NOMO-1 treated with dmso at 0.1 percent for 144 hours (cell line): Measurements from ENCODE around the gene KIRREL3.

Experiments
- DNase-seq: peaks from one replicate; lab custom pipeline; 2025; ENCODE audit not compliant: unreplicated experiment; lab: John Stamatoyannopoulos, UW

KIRREL3 gene

DNA sequence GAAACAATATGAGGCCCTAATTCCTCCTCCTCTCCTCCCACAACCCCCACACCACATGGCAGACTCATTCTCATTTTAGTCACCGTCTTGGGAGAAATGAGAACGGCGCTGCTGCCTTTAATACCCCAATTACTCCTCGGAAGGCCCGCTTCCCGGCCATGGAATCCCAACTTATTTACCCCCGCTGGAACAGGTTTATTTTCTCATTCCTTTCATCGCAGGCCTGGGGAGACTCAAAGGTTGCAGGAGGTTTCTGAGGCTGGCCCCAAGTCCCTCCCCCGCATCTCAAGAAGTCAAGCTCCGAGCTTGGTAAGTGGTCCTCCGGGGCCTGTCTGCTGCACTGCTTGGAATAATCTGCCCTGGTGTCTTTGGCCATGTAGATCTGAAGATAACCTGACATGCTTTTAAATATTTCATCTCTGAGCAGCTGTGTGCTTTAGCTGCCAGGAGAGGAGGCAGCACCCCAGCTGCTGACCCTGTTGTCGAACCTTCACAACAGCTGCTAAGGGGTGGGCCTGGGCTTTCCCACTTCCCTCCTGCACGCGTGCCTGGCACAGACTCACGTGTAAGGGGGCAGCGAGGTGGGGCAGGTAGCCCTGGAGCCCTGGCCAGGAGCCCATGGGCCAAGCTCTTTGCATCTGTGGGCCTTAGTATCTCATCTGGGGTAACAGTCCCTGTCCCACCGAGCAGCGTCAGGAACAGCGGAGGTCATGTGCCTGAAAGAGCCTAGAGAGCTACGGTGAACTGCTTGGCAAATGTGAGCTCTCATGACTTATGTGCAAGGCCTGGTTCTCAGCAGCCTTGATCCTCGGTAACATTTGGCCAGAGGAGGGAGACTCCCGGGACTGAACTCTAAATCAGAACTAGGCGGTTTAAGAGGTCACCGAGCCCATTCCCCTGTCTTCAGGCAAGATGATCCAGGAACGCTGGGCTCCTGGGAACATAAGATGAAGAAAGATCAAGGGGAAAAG lies 480.5 kb downstream of the KIRREL3 start:
- no peak for DNase-seq

DNA sequence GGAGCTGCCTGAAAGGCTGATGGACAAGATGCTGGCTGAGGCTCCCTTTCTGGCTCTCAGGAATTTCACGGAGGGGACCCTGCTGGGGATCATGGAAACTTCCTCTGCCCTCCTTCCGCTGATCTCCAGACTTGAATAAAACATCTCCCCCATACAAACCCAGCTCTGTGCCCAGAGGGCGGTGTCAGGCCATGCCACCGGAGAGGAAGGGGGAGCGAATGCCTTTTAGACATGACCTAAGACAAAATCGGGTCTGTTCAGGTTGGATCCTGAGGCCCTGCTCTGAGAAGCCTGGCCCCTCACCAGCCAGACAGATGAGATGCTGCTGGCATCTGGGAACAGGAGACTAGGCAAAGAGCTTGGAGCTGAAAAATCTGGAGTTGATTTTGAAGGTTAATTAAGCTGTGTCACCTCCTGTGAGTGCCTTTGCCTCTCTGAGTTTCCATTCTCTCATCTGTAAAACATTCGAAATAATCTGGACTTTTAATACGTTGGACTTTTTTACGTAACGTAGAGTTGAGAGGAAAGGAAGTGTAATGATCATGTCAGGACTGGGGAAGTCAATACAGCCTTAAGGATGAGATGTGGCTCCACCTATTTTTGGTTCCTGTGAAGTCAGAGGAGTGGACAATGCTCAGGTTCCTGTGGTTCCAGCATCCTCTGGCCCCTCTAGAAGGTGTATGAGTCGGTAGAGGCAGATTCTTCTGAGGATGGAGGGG lies 481.4 kb downstream of the KIRREL3 start:
- no peak for DNase-seq

DNA sequence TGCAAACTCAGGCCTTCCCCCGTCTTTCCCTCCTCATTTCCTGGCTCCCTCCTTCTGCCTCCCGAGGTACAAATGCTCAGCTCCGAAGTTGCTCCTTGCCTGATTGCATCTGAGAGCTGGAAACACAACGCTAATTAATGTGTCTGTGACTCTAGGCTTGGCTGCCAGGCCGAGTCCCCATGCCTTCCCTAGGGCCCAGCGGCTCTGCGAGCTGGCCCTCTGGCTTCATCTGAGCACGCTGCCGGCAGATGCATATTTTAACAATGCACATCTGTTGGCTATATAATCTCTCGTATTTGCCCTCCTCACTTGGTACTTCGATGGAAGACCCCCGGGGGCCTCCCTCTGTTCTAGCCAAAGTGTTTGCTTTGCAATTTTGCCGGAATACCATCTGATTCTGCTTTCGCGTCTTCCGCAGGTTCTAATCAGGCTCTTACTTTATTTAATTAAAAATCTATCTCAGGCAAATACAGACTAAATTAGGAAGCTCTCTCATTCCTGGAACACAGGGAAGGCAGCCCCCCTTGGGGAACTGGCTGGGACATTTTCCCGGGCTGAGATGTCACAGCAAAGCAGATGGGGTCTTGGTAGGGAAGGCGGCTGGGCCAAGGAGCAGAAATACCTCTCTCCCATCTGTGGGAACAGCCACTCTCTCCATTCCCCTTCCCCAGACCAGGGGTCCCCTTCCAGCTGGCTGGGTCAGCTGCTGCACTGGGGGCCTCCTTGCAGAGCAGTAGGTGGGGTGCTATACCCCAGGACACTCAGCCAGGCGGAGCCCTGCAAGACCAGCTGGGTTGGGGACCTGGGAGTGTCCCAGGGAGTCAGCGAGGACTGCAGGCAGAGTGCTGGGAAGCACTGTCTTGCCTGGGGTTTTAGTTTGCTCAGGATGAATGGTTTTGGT lies 482.2 kb downstream of the KIRREL3 start:
- no peak for DNase-seq

DNA sequence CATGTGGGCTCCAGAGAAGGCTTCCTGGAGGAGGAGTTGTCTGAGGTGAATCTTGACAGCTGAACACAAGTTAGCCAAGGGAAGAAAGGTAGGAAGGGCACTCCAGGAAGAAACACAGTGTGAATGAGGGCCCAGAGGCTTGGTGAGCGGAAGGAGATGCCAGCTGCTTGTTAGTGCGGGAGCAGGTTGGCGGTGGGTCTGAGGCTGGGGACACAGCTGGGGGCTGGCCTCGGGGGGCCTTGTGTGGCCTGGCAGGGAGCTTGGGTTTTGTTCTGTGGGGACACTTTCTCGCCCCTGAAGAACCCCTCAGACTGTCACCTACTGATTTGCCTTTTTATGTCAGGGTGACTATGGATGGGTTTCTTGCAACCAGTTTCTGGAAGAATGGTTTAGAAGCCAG lies 485.1 kb downstream of the KIRREL3 start:
- no peak for DNase-seq

DNA sequence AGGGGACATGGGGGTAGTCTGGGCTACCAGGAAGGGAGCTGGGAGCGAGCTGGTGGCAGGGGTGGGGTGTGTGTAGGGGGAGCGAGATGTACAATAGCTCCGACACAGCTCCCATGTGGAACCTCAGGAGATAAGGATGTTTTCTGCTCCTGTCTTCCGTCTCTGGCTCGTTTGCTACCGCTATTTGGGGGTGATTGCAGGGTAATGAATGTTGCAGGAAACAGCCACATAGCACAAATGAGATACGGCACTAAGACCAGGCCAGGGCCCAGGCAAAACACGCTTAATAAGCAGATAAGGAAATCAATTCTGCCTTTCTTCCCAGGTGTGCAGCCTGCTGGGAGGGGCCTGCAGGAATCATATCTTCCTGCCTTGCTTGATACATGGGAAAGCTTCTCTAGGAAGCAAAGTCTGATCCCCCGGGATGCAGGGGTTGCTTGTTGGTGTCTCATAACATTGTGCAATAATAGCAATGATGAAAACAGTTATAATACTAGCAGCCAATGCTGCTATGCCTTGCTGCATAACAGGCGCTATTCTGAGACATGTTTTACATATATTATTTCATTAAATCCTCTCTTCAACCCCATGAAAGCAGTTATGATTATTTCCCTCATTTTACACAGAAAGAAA lies 486.4 kb downstream of the KIRREL3 start:
- DNase-seq = no peak

DNA sequence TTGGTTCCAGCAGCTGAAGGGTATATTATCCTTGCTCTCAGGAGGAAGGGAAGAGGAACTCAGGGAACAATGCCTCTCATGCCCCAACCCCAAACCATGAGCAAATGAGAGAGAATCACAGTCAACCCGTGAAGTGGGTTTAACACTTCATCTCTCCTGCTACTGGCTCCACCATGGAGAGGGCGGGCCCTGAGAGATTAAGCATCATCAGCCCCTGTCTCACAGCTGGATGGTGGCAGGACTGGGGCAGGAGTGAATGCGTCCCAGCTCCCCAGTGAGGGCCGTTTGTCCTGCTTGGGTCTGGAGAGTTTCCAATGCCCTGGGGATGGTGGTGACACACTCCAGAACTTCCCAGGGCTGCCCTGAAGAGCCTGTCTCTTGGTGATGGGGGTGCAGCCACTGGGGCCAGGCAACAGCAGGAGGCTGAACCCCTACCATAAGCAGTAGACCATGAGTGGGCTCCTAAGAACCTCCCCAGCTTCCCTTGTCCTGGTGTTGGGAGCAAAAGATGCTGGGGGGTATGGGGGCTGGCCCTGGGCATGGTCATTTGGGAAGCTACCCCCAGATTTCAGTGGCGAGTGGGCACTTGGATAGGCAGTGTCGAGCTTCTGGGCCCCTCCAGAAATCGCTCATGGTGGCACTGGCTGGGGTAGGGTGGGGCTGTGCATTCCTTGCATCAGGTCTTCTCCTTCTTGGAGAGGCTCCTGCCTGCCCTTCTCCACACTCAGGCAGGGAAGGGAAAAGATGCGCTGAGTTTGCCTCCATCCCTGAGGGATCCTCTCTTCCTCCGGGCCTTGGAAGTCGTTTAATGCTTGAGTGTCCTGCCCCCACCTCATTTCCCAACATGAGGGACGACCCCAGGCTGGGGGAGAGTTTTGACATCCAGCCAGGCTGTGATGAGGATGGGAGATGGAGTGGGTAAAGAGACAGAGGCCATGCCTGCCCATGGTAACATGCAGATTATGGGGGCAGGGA lies 487.5 kb downstream of the KIRREL3 start:
- no peak for DNase-seq

DNA sequence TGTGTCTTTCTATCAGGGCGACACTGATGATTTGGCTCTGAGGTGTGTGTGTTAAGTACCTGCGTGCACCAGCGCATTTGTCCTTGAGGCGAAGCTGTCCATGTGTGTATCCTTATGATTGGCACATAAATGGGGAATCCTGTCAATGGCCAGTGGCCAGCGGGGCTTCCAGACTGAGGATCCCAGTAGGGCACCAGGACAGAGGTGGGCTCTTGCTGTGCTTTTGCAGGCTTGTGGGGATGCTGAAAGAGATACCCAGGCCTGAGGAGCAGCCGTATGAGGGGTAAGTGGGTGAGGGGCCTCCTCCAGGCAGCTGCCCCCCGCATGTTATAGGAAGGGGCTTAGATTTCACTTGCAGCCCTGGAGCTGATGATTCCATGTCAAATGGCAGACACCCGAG lies 488.3 kb downstream of the KIRREL3 start:
- no peak for DNase-seq

DNA sequence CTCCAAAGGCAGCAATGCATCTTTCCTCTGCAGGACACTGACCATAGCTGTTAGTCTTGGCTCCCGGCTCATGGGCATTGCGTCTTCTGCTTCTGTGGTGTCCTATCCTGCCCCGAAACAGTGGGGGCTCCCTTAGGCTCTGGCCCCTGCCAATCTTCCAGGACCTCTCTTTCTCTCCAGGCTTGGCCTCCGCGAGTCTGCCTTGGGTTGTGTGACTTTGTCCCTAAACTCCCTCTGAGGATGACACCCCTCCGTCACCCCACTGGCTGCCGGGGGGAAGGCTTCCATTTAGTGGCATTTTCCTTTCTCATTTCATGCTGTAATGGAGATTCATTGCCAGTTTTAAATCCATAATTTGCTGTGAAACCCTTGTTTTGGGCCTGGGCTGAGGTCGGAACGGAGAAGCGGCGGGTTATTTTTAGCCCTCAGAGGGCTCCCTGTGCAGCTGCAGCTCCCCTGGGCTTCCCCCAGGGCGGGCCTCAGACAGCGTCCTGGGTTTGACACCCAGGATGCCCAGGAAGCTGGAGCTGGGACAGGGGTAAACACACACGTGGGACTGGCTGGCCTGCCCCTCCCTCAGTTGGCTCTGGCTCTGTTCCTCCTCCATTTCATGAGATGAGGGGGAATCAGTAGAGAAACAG lies 489.0 kb downstream of the KIRREL3 start:
- no peak for DNase-seq

DNA sequence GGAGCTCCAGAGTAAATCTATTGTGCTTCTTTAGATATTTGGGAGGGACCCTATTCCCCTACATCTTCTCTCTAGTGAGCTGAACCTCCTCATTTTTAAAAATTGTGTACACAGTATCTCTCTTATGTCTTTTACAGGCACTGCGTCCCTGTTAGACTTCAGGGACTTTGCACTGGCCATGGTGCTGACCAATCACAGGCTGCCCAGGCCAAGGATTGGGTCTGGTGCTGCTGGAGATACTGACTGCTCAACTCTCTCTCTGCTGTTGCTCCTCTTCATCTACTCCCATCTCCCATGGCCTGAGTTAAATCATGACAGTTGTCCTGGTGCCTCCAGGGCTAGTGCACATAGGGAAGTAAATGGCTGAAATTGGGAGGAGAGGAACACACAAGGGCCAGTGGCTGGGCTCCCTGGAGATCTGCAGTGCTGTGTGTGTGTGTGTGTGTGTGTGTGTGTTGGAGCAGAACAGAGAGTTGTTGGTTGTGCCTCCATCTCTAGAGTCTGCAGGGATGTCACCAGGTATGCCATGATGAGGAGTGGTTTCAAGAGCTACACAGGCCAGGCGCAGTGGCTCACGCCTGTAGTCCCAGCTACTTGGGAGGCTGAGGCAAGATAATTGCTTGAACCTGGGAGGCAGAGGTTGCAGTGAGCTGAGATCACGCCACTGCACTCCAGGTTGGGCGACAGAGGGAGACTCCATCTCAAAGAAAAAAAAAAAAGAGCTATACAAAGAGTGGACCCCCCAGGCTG lies 489.8 kb downstream of the KIRREL3 start:
- DNase-seq = no peak

DNA sequence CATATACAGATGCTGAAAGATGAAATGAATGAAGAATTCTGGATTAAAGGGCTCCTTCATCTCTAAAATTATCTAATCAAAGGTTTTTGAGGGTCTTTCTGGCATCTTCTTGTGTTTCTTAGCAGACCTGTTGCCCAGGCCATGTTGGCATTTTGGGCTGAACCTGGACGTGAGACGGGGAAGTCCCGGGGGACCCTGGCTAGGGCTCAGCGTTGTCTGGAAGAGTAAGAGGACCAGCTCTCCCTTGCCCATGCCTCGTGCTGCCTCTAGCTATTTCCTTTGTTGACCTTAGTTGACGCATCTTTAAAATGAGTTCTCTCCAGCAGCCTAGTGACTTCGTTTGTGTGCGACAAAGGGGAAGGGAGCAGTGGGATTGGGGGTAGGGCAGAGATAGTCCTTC lies 492.9 kb downstream of the KIRREL3 start:
- no peak for DNase-seq

DNA sequence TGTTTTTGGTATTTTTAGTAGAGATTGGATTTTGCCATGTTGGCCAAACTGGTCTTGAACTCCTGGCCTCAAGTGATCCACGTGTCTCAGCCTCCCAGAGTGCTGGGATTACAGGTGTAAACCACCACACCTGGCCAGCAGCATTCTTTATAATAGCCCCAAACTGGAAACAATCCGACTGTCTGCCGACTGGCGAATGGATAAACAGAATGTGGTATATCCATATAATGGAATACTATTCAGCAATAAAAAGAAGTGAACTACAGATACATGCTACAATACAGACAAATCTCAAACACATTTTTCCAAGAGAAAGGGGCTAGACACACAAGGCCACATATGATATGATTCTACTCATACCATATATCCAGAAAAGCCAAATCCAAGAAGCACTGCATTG lies 493.8 kb downstream of the KIRREL3 start:
- DNase-seq = no peak

DNA sequence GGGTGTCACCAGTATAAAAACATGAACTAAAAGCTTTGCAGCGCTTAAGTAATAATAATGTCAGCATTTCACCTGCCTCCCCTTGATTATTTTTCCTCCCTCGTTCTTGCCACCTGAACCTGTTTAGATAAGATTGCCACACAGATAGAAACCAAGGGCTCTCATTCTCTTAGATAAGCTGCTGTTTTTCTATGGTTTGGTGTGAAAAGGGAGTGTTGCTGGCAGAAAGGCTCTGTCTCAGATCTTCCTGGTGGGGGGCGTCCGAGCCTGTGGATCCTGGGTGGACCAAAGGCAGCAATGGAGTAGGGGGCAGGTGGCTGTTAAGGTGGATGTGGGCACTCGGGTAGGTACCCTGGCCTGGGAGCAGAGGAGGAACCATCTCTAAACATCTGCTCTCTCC lies 497.6 kb downstream of the KIRREL3 start:
- no peak for DNase-seq

DNA sequence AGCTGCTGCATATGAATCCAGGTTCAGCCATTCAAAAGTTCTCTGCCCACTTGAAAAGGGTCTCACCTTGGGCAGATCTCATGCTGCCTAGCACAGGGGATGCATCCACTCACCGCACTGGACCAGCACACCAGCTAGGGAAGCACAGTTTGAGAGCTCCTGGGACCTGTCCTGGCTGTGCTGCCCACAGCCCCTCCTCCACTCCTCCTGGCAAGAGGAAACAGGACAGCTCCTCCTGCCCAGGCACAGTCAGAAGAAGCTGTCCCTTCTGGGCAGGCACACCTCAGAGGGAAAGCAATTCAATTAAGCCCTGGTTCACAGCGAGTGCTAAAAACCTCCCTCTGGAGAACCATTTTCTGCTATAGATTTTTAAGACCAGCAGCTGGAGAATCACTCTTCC lies 498.4 kb downstream of the KIRREL3 start:
- DNase-seq = no peak

DNA sequence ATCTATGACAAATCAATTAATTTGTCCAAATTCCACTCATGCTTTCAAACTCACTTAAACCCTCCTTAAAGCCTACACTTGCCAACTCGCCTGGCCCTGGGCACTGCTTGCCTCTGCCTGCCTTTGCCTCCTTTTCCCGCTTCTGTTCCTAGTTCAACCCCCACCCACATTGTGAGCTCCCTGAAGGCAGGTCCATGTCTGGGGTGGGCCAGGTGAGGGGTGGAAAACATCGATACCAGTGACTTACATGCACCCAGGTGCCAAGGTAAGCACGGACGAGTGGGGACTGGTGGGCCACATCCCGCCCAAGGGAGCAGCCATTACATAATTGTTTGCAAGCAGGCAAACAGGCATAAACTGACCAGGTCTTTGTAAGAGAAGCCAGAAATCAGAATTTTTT lies 498.9 kb downstream of the KIRREL3 start:
- no peak for DNase-seq

DNA sequence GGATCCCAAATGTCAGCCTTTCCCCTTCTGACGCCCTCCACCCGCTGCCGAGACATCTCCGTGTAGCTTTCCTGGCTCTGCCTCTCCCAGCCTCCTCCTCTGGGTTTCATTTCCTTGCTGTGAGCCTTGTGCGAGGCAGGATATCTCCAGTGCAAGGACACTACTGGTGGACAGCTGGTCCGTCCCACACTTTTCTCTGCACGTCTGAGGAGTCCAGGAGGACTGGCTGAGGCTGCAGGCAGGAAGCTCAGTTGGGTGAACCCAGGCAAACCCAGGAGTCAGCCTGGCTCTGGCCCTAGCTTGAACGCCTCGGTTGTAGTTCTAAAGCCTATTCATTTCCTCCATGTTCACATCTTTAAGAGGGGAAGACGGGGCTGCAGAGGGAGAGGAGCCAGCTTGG lies 499.6 kb downstream of the KIRREL3 start:
- DNase-seq = no peak

DNA sequence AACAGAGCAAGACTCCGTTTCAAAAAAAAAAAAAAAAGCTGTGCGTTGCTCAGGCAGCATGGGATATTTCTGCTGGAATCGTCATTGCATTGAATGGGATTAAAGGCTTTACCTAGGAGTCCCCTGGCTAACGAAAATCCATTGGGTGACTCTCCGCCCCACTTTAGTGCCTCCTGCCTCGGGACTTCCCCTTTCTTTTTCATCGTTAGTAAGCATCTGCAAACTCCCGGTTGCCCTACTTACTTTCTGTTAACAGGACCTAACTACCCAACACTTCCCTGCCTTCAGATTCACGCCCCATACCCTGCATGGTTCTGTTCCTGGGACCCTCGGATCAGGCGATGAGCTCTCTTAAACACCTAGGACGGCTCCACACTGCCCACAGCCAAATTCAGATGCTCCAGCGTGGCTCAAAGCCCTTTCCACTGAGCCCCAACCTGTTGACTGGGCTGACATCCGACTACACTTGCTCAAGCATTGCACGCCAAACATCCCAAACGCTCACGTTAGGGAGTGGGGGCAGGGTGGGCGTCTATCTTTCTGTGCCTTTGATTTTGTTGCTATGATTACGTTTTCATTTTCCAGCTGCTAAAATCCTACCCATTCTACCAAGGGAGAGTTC lies 501.3 kb downstream of the KIRREL3 start:
- DNase-seq = peak; percentile 26

DNA sequence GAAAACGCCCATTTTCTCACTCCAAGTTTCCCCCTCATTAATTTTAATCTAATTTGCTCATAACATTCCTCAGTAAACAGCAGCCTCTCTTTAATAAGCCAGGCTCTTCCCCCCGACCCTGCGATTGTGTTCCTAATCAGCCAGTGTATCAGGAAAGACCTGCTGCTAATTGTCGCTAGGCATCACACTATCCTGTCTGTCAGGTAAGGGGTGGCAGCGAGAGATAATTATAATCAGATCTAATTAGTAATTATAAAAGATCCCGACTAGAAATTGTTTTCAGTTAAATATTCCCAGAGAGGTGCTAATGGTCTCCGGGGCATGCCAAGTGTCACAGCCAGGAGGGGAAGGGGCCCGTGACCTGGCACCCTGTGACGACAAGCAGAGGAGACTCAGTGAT lies 502.3 kb downstream of the KIRREL3 start:
- DNase-seq = no peak

DNA sequence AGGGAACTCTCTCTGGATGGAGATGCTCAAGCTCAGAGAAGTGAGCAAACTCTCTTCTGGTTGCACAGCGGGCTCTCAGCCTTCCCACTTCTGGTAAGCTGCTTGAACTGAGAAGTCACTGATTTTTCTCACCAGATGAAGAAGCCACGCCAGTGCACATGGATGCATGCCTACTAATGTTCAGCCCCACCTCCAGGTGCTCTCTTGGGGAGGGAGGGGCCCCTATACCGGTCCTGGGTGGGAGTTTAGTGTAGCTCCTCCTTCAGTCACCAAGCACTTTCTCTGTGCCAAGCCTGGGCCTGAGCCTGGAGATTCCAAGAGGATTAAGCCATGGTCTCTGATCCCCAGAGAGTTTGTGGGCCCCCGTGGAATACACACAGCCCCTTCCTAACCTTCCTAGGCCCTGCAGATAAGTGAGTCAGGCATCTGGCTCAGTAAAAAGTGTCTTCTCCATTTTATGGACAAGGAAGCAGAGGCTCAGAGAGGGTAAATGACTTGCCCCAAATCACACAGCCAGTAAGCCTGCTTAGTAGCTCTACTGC lies 502.9 kb downstream of the KIRREL3 start:
- no peak for DNase-seq
